ENCODE data around the gene ARHGAP10. TPM values are rescaled to one million over a fixed set of nuclear protein-coding genes. Genes with fewer than 3 reads are reported as not detected.

Gene ARHGAP10
- total RNA-seq, 4 donors from 2014 or later, result 26.5 to 117 (median 29.7) TPM

GRCh38 chr4:147980586-147980985, 248.7 kb downstream of the ARHGAP10 start:
- no peaks in the 10 kb centered on the region for H3K9me3 ChIP-seq
- 45 to 81% methylated on average over 3 of the region's 3 CpGs for WGBS, 2 donors
- intact Hi-C loops (cut with DNase I), result no loop called here

GRCh38 chr4:147981305-147981704, 249.4 kb downstream of the ARHGAP10 start:
- H3K4me1 ChIP-seq, result peaks cover 0 to 25% (median 0%) of the 10 kb centered on the region in 3 donors
- H3K36me3 ChIP-seq, result peaks cover 0 to 17% (median 0%) of the 10 kb centered on the region in 3 donors
- H3K27ac ChIP-seq, result no peak overlapping the region
- intact Hi-C loops (cut with DNase I), result no loop called here
- no peaks in the 10 kb centered on the region for H3K9me3 ChIP-seq
- no peak for DNase-seq
- H3K4me3 ChIP-seq, result no peak overlapping the region
- no peaks in the 10 kb centered on the region for H3K27me3 ChIP-seq
- TF ChIP-seq CTCF (IDR thresholded peaks at IDR 0.05), result no peak
- 70 to 83% methylated on average over 1 of the region's 1 CpG for WGBS, 2 donors

More at GRCh38 chr4:147980586-147980985, 248.7 kb downstream of the ARHGAP10 start:
- TF ChIP-seq CTCF (IDR thresholded peaks at IDR 0.05) (no peak), POLR2A (IDR thresholded peaks at IDR 0.05) (no peak)
- Histone ChIP-seq H3K27ac (no peak overlapping the region), H3K4me3 (no peak overlapping the region), H3K36me3 (peaks cover 0 to 20% (median 0%) of the 10 kb centered on the region in 3 donors), H3K27me3 (no peaks in the 10 kb centered on the region), H3K4me1 (peaks cover 0 to 33% (median 0%) of the 10 kb centered on the region in 3 donors)
- DNase-seq, result no peak

GRCh38 chr4:147984065-147984777, 252.3 kb downstream of the ARHGAP10 start:
- peaks cover 0 to 24% (median 0%) of the 10 kb centered on the region in 3 donors for H3K4me1 ChIP-seq
- no peaks in the 10 kb centered on the region for H3K9me3 ChIP-seq
- H3K27me3 ChIP-seq, result no peaks in the 10 kb centered on the region
- TF ChIP-seq POLR2A (IDR thresholded peaks at IDR 0.05) (no peak), CTCF (IDR thresholded peaks at IDR 0.05) (peak in 5 of 6 experiments; percentile 29 to 57 (median 39))
- intact Hi-C loops (cut with DNase I), result no loop called here
- H3K4me3 ChIP-seq, result no peak overlapping the region
- H3K27ac ChIP-seq, result no peak overlapping the region
- no peak for DNase-seq
- 68 to 93% methylated on average over 6 to 12 of the region's 15 CpGs for WGBS, 2 donors
- H3K36me3 ChIP-seq, result peaks cover 0 to 17% (median 0%) of the 10 kb centered on the region in 3 donors

- Histone ChIP-seq H3K36me3 (peaks cover 0 to 17% (median 0%) of the 10 kb centered on the region in 3 donors), H3K27ac (no peak overlapping the region), H3K4me3 (no peak overlapping the region), H3K27me3 (no peaks in the 10 kb centered on the region), H3K4me1 (peaks cover 0 to 24% (median 0%) of the 10 kb centered on the region in 3 donors), H3K9me3 (no peaks in the 10 kb centered on the region)
- no CpG with 5 or more reads among the region's 2 CpGs for WGBS, 2 donors
- TF ChIP-seq POLR2A (IDR thresholded peaks at IDR 0.05) (no peak), CTCF (IDR thresholded peaks at IDR 0.05) (no peak)
- intact Hi-C loops (cut with DNase I), result no loop called here
- no peak for DNase-seq
Measured at GRCh38 chr4:147984778-147985138, 252.9 kb downstream of the ARHGAP10 start.

- no peak for TF ChIP-seq CTCF (IDR thresholded peaks at IDR 0.05)
- TF ChIP-seq POLR2A (IDR thresholded peaks at IDR 0.05), result no peak
Measured at GRCh38 chr4:147985376-147985775, 253.5 kb downstream of the ARHGAP10 start.

More at GRCh38 chr4:147985376-147985775, 253.5 kb downstream of the ARHGAP10 start:
- no peak overlapping the region for H3K4me3 ChIP-seq
- H3K27ac ChIP-seq, result no peak overlapping the region
- H3K36me3 ChIP-seq, result peaks cover 0 to 22% (median 0%) of the 10 kb centered on the region in 3 donors
- H3K27me3 ChIP-seq, result no peaks in the 10 kb centered on the region
- H3K9me3 ChIP-seq, result no peaks in the 10 kb centered on the region
- no peak for DNase-seq
- intact Hi-C loops (cut with DNase I), result no loop called here
- WGBS, 2 donors, result 82 to 87% methylated on average over 3 of the region's 3 CpGs
- peaks cover 0 to 24% (median 0%) of the 10 kb centered on the region in 3 donors for H3K4me1 ChIP-seq

Measured in esophagus squamous epithelium (tissue), 5 donors.